NCI-H82 treated with DMSO at 0.1 percent for 48 hours (cell line): ENCODE results near the gene NFILZ.
"Not testable (repeated sequence)": the region's sequence is repeated elsewhere in the genome, so short reads cannot be mapped to it uniquely, and the experiment has no call there.

Experiments
- DNase-seq: peaks from one replicate; lab custom pipeline; 2025; ENCODE audit not compliant: unreplicated experiment; lab: John Stamatoyannopoulos, UW

The NFILZ gene

DNA sequence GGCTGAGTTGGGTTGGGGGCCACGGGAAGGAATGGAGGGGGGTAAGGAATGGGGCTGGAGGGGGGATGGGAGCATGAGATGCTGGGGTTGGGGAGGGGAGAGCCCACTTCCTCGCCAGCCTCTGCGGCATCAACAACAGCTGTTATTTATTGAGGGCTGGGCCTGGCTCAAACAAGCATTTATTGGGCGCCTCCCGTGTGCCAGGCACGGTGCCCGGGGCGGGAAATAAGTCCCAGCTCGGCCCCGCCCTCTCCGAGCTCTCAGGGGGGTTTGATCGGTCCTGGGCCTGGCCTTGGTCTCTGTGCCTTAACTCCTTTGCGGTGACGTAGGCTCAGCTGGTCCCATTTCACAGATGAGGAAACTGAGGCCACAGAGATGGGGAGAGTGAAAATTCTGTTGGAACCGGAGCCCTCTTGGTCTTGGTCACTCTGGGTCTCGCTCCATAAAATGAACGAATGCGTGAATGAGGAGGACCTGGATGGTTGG, 19.0 kb upstream of the NFILZ start:
- no peak for DNase-seq

DNA sequence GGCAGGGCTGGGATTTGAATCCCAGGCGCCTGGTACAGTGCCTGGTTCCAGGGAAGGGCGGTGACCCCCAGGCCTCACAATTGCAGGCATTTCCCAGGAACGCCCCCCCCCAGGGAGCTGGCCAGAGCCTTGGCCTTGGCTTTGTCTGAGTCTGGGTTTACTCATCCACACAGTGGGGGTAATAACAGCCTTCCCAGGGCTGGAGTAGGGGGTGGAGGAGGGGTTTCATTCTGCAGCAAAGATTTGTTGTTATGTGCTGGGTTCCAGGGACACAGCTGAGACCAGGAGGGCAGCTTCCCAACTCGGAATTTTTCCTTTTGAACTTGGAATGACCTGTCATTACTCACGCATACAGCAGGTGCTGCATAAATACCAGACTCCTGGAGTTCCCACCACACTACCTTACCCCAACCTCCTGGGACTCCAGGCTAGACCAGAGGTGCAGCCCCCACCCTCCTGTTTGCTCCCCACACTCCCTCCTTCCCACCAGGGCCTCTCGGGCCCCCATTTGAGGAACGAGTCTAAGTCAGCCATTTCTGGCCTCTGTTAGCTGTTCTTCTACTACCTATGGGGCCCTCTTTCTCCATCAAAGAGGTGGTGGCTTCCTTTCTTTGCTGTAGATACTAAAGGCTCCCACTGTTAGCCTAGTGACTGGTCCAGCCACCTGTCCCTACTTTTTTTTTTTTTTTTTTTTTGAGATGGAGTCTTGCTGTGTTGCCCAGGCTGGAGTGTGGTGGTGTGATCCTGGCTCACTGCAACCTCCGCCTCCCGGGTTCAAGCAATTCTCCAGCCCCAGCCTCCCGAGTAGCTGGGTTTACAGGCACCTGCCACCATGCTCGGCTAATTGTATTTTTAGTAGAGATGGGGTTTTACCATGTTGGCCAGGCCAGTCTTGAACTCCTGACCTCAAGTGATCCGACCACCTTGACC, 18.3 kb upstream of the NFILZ start:
- no peak for DNase-seq

DNA sequence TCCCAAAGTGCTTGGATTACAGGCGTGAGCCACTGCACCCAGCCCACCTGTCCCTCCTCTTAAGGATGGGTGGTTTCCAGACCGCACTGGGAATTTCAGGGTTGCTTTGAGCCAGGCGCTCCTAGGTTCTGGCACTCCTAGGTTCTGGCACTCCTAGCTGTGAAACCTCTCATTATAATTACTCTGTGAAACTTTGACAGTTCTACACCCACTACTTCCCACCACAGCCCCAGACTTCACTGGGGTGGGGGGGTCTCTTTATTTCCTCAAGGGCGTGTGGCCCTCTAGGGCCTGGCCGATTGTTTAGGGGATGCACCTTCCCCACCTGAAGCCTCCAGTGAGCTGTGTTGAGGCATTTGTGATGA, 17.6 kb upstream of the NFILZ start:
- DNase-seq = no peak

DNA sequence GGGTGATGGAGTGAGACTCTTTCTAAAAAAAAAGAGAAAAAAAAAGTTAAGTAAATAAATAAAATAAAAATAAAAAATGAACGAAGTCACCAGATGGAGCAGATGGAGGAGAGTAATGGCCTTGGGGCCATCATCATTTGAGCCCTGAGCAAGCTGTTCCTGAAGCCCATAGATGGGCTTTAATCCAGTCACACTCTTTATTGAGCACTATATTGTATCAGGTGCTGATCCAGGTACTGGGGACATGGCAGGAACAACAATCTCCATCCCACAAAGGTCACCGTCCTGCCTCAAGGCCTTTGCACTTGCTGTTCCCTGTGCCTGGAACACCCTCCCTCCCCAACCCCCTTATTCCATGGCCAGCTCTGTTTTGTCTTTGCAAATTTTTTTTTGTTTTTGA, 16.0 kb upstream of the NFILZ start:
- DNase-seq = no peak

DNA sequence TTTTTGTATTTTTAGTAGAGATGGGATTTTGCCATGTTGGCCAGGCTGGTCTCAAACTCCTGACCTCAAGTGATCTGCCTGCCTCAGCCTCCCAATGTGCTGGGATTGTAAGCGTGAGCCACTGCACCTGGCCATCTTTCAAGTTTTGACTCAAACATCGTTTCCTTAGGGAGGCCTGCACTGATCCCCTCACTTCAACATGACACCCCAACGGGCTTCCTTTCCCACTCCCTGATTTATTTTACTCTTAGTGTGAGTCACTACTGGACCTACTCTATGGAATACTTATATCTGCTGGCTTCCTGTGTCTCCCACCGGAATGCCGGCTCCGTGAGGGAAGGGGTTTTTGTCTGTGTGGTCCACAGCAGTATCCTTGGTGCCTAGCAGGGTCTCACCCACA, 15.4 kb upstream of the NFILZ start:
- no peak for DNase-seq

DNA sequence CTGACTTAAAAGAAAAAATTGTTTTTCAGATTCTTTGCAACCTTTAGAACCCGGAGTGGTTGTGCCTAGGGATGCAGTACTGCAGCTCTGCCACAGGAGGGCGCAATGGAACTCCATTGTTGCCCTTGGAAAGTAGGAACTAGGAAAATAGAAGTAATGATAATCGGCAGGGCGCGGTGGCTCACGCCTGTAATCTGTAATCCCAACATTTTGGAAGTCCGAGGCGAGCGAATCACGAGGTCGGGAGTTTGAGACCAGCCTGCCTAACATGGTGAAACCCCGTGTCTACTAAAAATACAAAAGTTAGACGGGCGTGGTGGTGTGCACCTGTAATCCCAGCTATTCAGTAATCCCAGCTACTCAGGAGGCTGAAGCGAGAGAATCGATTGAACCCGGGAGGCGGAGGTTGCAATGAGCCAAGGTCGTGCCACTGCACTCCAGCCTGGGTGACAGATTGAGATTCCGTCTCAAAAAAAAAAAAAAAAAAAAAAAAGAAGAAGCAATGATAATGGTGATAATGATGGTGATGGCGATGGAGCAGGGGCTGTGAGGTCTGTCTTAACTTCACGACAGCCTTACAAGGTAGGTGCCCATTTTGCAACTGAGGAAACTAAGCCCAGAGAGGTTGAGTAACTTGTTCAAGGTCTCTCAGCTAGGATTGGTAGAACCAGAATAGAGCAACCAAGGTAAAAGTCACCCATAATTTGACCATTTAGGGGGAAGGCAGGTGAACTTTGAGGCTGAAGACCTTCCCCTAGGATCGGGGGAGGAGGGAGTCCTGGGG, 14.4 kb upstream of the NFILZ start:
- no peak for DNase-seq

DNA sequence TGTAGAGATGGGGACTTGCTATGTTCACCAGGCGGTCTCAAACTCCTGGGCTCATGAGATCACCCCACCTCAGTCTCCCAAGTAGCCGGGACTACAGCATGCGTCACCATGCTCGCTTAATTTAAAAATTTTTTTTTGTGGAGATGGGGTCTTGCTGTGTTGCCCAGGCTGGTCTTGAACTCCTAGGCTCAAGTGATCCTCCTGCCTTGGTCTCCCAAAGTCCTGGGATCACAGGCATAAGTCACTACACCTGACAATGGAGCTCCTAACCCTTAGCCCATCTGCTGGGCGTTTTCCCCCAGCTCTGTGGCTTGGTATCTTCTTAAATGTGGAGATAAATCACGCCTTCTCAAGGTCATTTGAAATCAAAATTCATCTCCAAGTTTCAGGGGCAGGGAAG, 13.6 kb upstream of the NFILZ start:
- DNase-seq = no peak

DNA sequence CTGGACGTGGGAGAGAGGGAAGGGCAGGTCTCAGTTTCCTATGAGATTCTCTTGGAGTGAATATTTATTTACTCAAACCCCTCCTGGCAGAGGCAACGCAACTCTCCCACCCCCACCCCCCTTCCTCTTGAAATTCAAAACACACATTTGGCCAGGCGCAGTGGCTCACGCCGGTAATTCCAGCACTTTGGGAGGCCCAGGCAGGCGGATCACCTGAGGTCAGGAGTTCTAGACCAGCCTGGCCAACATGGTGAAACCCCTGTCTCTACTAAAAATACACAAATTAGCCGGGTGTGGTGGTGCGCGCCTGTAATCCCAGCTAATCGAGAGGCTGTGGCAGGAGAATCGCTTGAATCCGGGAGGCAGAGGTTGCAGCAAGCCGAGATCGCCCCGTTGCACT, 13.1 kb upstream of the NFILZ start:
- DNase-seq = not testable (repeated sequence)

DNA sequence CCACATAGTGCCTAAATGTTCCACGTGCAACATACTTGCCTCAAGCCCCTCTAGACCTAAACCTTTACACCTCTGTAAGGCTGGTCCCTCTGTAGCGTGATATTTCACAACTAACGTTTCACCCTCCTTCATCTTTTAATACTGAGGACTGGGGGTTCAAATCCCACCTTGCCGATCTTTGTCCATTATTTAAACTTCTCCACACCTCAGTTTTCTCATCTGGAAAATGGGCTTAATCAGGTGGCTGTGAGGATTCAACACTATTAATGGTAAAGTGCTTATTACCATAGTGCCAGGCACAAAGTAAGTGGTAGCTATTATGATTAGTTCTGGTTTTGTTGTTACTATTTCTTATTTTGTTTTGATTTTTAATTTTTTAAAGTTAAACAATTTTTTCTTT, 12.4 kb upstream of the NFILZ start:
- DNase-seq = no peak

DNA sequence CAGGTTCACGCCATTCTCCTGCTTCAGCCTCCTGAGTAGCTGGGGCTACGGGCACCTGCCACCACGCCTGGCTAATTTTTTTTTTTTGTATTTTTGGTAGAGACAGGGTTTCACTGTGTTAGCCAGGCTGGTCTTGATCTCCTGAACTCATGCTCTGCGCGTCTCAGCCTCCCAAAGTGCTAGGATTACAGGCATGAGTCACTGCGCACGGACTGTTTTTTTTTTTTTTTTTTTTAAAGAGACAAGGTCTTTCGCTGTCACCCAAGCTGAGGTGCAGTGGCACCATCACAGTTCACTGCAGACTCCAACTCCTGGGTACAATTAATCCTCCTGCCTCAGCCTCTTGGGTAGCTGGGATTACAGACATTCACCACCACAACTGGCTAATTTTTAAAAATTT, 11.7 kb upstream of the NFILZ start:
- DNase-seq = no peak

DNA sequence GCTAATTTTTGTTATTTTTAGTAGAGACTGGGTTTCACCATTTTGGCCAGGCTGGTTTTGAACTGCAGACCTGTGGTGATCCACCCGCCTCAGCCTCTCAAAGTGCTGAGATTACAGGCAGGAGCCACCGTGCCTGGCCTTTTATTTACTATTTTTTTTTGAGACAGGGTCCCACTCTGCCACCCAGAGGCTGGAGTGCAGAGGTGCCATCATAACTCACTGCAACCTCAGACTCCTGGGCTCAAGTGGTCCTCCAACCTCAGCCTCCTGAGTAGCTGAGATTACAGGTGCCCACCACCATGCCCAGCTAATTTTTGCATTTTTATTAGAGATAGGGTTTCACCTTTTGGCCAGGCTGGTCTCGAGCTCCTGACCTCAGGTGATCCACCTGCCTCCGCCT, 7.5 kb upstream of the NFILZ start:
- DNase-seq = not testable (repeated sequence)

DNA sequence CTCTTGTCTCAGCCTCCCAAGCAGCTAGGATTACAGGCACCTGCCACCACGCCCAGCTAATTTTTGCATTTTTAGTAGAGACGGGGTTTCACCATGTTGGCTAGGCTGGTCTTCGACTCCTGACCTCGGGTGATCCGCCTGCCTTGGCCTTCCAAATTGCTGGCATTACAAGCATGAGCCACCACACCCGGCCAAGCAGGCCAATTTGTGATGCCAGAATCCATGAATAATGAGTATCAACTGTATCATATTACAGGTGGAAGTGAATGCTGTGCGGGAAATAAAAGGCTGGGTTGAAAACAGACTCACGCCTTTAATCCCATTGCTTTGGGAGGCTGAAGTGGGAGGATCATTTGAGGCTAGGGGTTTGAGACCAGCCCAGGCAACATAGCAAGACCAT, 3.6 kb upstream of the NFILZ start:
- DNase-seq = no peak

DNA sequence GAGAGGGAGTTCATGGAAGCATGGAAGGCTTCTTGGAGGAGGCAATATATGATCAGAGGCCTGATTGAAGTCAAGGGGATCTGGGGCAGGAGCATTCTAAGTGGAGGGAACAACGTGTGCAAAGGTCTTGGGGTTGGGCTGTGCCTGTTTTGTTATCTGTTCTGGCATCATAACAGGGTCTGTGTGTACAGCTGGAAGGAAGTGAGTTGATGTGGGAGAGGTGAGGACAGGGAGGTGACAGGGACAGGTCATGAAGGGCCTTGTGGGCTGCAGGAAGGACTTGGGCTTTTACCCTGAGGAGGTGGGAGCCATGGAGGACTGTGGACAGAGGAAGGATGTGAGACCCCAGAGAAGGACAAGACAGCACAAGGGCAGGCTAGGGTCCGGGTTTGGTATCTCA, 1.2 kb upstream of the NFILZ start:
- no peak for DNase-seq

DNA sequence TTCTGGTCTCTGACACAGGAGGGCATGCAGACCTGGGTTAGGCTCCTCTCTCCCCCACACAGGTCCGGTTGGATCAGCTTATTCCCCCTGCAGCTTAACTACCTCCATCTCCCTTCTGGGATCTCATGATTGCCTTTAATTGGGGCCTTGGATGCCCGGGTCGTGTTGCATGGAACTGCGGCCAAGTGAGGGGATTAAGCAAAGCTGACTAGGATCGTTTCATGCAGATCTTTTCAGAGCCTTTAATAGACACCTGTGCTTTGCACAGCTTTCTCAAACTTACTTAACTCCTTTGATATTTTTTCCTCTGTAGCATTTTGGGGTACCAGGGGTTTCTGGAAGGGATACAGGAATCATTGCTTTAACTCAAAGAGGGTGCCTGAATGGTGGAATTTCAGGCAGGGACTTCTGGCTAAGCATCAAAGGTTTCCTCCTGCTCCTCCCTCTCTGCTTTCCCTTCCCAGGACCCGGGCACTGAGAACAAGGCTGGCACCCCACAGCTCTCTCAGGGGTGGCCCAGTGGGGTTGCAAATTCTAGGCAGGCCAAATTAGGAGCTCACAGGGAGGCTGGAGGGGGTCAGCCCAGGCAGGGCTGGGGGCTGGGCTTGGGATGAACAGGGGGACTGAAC, 477 bp downstream of the NFILZ start:
- no peak for DNase-seq

DNA sequence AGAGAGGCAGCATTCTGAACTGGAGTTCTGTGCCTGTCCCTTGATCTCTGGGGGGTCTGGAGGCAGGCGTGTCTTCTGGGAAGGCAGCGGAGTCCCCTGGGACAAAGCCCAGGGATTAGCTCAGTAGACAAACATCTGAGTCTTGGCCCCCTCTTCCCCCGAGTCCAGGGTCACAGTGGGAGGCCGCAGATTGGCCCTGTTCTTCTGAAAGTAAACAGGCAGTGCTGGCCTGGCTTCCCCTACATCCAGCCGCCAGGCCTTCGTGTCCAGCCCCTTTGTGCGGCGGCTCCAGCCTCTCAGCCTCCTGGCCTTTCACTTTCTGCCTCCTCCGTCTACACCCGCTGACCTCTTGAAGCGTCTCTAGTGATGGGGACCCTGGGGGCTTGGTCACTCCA, 989 bp downstream of the NFILZ start:
- no peak for DNase-seq

DNA sequence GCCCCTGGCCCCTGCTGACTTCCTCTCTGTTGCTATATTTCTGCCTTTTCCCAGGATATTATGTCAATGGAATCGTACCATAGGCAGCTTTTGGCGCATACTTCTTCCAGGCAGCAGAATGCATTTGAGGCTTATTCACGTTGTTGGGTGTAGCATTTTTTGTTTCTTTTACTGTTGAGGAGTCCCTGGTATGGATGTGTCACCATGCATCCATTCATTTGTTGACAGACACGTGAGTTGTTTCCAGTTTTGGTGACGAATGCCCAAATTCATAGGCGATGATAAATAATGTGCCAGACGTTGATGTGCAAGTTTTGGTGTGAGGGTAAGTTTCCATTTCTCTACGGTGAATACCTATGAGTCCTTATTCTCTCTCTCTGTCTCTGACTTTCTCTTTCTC, 5.0 kb downstream of the NFILZ start:
- DNase-seq = no peak

DNA sequence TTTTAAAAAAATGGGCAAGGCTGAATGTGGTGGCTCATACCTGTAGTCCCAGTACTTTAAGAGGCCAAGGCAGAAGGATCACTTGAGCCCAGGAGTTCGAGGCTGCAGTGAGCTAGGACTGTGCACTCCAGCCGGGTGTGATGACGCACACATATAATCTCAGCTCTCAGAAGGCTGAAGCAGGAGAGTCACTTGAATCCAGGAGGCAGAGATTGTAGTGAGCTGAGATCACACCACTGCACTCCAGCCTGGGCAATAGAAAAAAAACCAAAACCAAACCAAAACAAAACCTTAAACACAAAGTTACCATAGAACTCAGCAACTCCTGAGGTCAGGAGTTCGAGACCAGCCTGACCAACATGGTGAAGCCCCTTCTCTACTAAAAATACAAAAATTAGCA, 6.6 kb downstream of the NFILZ start:
- not testable (repeated sequence) for DNase-seq

DNA sequence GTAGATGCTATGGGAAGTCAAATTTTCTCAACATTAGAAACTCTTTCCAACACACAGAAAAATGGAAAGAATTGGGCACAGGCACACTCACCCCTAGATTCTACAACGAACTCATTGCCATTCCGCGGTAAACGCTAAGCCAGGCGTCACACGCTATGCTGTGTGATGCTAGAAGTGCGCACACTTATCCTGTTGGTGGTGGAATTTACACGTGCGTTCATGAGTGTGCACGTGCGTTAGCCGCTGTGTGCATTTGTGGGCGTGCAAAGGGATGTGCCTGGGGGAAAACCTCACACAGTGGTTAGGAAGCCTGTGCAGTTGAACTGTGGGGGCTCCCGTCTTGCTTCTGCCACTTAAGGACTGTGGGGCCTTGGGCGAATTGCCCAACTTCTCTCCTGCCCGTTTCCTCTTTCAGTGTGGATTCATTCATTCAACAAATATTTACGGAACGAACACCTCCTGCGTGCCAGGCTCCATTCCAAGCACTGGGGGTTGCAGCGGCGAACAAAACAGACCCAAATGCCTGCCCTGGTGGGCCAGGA, 7.7 kb downstream of the NFILZ start:
- no peak for DNase-seq

DNA sequence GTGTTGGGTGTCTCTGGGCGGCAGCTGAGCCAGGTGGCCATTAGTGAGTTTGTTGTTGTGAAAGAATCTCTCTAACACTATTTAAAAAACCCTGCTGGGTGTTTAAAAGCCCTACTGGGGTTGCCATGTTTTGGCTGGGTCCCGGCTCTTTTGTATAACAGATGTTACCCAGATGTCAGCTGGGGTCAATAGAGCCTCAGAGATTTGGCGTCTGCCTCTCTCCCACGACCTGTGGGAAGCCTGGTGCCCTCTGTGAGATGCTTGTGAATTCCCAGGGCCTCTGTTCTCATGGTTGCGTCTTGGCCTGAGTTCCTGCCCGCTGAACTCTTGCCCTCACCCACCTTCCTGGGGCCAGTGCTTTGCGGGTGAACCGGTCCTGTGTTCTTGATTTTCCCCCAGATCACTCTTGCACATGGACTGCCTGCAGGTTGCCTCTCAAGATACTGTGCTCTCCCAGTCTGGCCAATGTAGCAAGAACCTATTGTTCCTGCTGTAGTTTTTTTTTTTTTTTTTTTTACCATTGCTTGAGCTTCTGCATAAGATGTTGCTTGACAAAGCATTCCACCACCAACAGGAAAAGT, 9.5 kb downstream of the NFILZ start:
- no peak for DNase-seq

DNA sequence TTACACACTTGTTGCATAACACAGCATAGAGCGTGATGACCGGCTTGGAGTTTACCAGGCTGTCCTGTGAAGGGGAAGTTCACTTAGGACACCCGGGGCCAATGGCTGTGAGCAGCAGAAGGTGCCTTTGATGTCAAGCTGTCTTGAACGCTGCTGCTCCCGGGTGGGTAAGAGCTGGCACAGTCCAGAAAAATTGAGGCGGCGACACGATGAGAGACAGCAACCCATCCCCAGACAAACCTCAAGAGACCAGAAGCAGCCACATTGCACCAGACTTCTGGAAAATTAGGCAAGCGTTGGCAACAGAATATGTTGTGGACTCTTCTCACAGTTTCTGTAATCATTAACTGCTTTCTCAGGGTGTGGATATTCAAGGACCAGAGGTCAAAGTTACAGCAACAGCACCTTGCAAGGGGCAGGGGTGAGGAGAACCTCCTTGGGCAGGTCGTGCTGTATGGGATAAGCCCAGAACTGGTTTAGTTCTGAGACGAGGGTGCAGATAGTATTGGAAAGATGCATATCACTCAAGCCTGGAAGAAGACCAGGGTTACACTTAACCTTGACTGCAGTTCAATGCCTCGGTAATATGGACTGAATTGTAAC, 10.1 kb downstream of the NFILZ start:
- DNase-seq = no peak
